NCI-H2029 treated with DMSO at 0.1 percent for 48 hours (cell line): ENCODE measurements around the gene STAG1.
"Not testable (repeated sequence)": the region's sequence is repeated elsewhere in the genome, so short reads cannot be mapped to it uniquely, and the experiment has no call there.

Experiments used
- DNase-seq: peaks from one replicate; lab custom pipeline; 2025; lab: John Stamatoyannopoulos, UW

STAG1 gene

DNA sequence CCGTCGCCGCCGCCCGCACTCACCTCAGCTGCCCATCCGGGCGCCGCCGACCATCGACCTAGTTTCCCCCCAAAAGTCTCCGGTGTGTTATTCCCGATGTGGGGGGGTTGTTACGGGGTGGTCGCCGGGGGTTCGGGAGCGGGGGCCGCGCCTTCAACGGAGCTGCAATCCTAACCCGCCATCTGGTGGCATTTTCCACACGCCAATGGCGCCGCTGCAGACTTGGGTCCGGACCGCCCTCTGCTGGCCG lies at the start of gene STAG1:
Gene STAG1, minus strand, starts transcription at position 207 of the 250 bp plus-strand sequence. CDS start 121,480 bp downstream, outside the sequence.
- DNase-seq, result no peak

DNA sequence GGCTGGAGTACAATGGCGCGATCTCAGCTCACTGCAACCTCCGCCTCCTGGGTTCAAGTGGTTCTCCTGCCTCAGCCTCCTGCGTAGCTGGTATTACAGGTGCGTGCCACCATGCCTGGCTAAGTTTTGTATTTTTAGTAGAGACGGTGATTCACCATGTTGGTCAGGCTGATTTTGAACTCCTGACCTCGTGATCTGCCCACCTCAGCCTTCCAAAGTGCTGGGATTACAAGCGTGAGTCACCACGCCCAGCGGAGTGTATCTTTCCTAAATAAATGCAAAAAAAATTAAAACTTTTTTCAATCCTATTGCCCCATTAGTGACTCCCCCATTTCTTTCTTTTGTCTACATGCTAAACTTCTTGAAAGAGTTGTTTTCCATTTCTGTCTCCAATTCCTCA lies 49.0 kb upstream of the STAG1 start:
- DNase-seq, result not testable (repeated sequence)

DNA sequence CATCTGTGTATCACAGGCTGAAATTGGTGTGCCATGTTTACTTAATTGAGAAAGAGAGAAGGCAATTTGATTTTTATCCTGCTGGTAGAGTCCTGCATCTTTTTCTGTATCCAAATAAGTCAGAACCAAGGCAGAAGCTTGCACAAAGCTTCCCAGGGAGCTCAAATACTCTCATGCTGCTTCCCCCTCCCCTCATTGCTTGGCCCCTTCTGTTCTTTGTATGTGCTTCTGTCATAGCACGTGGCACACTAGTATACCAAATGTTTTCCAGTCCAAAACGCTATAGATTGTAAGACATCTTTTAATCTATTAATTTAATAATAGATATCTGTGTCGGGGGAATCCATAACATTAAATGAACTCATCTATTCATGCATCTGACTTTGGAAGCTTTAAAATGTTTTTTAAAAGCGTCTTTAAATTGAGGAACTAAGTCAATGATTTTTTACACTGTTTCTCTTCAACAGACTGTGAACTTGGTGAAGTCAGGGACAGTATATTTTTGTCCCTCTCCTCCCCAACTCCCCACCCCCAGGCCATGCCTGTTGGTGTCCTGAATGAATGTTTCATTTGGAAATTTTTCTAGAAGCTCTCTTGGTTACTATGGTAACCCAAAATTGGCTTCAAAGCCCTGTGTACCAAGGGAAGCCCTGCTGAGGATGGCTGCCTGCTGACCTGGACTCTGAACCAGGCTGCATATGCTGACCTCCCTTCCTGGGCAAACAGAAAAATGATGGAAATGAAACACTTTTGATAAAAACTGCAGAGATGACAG lies 40.6 kb upstream of the STAG1 start:
- DNase-seq, result no peak

DNA sequence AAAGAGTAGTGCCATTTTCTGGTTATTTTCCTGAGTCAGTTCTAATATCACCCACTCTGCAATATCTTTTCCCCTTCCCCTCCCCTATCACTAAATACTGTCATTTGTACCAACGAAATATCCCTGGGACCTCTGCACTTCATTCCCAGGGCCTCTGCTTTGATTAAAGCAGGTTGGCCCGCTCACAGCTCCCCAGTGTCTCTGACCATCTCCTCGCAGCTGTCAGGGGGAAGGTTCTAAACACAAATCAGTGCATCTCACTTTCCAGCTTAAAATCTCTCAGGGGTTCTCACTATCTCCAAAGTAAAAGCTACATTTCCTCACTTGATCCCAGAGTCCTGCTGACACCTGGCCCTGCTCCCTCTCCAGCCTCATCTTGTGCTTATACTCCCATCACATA lies 38.6 kb upstream of the STAG1 start:
- DNase-seq, result no peak

DNA sequence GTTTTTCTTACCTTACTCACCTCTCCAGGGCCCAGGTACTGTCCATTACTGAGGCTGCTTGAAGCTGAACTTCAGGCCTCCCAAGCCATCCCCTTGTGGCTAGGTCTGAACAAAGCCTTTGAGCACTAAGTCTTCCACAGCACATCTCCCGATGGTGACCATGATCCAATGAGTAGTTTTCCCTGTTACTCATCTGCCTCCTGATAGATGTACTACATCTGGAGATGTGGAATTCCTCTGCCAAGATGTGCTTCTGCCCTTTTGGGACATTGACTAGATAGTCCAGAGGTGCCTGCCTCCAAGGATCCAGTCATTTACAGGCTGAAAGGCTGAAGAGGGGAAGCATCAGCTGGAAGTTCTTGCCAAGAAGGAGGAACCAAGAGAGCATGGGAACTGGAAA lies 37.8 kb upstream of the STAG1 start:
- DNase-seq, result no peak

DNA sequence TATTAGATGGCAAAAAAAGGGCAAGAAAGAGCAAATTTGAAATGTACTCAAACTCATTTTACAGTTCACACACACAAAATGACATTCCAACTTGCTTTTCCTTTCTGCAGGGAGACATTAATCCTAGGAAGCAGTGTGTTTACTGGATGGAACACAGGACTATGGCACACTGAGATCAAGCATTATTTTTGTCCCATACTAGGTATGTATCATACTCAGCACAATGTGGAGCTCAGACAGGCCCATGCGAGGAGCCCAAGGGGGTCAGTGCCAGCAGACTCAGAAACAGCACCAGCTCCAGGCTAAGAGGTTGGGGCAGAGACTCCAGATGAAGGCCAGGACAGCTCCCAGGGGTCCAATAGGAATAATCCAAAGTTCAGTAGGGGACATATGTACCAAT lies 36.0 kb upstream of the STAG1 start:
- no peak for DNase-seq

DNA sequence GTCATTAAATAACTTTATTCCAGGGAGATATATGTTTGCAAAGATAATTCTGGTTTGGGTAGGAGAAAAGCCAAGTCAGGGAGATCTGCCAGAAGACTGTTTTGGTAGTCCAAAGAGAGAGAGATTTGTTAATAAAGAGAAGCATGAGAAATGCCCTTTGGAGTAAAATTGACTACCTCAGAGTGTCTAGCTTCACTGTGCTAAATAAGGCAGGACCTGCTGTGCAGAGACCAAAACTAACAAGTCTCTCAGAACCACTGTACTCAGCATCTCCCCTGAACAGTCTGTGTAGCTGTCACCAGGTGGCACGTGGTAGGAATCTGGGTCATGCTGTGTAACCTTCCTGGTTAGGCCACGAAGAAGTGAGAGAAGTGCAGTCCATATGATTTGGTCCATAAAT lies 35.2 kb upstream of the STAG1 start:
- no peak for DNase-seq

DNA sequence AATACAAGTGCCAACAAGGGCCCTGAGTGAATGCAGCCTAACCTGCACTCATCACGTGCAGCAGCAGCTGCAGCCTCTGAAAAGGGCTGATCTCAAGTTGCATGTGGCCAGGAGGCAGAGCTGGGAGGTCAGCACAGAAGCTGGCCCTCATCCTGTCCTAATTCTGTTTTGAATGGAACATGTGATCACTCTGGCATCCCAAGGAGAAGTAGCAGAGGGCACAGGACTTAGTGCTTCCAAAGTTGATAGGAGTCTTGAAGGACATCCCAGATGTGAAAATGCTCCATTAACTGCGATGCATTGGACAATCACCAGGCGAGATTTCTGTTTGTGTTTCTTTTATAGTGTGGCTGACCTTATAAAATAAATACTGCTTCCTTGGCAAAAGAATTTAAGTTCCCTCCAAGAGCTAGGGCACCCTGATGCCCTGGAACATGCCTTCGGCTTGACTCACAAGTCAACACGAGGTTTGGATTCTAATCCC lies 31.6 kb upstream of the STAG1 start:
- DNase-seq, result no peak

DNA sequence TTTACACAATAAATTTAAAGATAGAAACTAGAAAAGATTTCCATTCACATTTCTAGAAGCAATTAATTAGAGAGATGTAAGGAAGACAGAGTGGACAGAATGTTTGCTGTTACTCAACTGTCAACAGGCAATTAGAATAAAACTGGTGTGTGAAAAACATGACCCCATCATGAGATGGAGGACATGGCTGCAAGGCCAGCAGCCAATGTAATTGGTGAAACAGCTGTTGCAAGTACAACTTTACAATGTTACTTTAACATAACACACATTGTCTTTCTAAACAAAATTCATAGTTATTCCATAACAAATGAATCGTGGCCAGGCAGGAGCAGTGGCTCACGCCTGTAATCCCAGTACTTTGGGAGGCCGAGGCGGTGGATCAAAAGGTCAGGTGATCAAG lies 28.6 kb upstream of the STAG1 start:
- no peak for DNase-seq

DNA sequence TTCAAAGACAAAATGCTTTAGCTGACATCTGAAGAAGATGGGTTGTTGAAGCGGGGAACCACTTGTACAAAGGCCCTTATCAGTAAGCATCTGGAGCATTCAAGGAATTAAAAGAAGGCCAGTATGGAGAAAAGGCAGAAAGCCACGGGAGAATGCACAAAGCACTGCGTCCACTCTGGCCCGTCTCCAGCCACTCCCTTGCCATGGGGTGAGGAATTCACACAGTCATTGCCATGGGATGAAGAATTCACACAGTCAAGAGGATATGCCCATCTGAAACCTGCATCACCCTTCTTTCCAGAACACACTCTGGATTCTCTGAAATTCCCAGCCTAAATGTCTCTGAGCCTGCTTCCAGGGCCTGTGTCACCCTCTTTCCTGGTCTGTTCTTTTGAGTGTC lies 26.7 kb upstream of the STAG1 start:
- DNase-seq, result no peak

DNA sequence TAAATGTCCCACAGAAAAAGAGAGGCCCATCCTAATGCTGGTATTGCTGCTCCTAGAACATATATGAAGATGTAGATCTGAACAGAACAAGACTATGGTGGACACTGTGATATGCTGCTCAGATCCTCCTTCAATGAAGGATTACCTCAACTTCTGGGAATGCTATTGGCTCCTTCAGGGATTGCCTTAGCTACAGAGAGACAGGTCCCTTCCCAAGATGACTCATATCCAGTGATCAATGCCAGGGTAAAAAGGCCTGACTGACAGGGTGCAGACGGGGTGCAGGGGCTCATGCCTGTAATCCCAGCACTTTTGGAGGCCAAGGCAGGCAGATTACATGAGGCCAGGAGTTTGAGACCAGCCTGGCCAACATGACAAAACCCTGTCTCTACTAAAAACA lies 20.5 kb upstream of the STAG1 start:
- no peak for DNase-seq

DNA sequence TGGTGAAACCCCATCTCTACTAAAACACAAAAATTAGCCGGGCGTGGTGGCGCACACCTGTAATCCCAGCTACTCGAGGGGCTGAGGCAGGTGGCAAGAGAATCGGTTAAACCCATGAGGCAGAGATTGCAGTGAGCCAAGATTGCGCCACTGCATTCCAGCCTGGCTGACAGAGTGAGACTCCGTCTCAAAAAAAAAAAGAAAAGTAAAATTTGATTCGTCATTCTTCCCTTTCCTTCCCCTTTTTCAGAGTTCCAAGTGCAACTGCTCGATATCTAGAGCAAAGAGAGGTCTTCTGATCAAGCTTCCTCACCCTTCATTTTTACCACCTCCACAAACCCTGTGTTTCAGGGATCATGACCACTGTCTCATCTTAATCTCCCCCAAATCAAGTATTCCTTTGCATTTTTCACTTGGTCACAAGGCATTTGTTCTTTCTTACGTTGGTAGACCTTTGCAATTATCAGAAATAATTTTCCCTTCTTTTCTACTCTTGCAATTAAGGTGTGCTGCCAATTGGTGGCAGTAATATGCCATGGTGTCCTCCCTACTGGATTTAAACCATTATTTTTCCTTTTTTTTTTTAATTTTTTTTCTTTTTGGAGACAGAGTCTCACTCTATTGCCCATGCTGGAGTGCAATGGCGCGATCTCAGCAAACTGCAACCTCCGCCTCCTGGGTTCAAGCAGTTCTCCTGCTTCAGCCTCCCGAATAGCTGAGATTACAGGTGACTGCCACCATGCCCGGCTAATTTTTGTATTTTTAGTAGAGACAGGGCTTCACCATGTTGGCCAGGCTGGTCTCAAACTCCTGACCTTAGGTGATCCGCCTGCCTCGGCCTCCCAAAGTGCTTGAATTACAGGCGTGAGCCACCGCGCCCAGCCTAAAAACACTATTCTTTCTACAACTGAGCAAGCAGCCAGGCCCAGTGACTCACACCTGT lies 6.3 kb upstream of the STAG1 start:
- DNase-seq, result not testable (repeated sequence)

DNA sequence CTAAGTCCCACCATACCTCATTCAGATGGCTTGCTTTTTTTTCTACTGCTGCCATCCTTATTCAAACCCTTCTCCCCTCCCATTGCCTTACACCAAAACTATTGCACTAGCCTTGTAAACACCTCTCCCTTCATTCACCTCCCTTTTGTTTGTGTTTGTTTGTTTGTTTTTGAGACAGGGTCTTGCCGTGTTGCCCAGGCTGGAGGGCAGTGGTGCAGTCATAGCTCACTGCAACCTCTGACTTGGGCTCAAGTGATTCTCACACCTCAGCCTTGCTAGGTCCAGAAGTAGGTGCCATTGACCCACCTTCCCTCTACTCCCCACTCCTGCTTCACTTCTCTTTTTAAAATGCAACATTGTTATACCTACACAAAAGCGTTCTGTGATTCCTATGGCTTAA lies 3.0 kb upstream of the STAG1 start:
- DNase-seq, result no peak

DNA sequence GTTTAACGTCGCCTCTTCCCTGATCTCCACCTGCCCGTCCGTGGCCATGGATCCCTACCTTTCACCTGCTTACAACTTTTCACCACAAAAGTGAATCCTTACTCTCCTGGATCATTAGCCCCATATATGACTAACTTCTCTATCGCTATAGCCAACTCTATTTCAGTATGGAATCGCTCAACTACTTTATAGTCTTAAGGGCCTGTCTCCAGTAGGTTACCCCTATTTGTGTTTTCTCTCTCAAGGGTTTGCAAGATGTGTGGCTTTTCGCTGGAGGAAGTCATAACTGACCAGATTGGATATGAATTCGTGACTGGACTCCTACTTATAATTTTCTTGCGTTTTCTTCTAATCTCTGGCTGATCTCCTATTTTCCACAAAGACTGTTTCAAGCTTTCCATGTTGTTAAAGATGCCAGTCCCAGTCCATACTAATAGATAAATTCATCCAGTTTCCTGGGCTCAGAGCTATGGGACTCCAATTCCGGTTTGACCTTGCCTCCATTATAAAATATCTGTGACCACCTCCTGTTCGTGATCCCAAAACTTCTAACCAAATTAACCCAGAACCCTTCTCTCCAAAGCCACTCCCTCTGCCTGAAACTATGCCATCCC lies 1.3 kb upstream of the STAG1 start:
- DNase-seq, result peak; percentile 29

DNA sequence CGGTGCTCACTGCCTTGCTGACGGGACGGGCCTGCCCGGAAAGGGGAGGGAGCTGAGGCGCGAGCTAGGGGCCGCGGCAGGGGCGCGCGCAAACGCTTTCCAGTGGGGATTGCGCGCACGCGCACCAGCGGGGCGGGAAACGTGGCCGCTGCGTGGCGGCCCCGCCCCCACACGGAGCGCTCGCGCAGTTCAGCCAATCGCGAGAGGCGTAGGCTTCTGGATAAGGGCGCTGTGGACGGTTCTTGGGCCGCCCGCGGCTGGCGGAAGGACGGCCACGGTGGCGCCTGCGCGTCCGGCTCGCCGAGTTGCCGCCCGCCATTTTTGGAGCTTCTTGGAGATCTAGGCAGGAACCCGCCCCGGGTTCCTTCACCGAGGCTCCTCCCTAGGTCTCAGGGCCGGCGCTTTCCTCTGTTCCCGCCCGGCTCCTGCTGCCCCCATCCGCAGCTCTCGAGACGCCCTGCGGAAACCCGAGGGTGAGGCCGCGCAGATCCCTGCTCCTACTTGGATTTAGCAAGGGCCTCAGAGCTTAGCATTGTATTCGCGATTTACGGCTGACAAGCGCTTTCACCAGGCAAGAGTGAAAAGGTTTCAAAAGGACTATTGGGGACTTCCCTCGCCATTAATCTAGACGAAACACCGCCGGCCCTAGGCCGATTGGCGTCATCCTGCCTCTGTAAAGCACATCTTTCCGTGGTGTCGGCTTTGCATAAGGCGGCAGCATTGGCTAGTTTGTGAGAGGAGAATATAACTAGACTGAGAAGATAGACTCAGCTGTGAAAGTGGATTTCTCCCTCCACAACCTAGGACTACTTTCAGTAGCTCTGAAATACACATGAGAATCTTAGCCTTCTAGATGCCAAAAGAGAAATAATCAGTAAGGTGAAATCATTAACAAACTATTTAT lies 496 bp upstream of the STAG1 start:
- peak; percentile 97 for DNase-seq

DNA sequence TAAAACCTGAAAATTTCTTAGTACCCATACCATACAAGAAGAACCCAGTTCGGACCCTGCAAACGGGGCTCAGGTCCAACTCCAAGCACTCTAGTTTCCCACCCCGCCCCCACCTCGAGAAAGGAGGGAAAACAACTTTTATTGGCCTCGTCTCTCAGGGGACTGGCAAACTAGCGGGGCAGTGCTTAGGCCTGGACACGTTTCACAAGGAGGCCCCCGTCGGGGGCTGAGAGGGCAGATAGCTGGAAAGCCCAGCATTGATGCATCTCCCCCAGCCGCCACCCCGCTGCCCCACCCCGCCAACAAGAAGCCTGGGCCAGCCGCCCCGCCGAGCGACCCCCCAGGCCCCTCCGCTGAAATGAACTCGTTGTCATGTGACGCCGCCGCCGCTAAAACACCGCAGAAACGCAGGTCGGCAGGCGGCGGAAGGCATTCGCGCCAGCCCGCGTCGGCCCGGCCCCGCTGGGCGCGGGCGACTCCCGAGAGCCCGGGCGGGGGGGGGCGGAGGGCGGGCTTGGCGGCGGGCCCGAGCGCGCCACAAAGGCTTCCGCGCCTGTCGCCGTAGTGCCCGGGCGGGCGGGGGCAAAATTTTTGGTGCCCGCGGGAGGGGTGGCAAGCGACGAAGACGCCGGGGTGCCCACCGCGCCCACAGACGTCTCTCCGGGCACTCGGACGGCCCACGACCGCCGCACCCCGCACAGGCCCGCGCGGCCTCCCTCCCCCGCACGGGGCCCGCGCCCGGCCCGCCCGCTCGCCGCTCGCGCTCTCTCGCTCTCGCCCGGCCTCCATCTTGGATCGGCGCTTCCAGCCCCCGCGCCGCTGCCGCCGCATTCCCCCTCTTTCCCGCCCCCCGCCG lies 634 bp downstream of the STAG1 start:
- no peak for DNase-seq

DNA sequence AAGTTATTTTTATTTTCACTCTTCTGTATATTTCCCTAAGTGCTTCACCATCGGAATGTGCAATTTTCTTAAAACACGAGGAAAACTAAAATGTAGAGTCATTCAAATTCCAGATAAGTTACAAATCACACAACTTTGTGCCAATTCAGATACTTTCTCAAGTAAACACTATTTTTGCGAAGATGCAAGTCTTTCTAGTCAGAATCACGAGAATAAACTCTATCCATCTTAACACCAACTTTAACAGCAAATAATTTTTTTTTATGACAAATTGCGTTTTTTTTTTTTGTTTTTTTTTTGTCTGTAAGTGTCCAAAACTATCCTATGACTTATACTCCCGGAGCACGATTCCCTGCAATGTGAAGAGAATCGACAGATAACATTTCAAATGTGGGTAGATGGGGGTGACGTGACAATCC lies 1.3 kb downstream of the STAG1 start:
- DNase-seq, result no peak

DNA sequence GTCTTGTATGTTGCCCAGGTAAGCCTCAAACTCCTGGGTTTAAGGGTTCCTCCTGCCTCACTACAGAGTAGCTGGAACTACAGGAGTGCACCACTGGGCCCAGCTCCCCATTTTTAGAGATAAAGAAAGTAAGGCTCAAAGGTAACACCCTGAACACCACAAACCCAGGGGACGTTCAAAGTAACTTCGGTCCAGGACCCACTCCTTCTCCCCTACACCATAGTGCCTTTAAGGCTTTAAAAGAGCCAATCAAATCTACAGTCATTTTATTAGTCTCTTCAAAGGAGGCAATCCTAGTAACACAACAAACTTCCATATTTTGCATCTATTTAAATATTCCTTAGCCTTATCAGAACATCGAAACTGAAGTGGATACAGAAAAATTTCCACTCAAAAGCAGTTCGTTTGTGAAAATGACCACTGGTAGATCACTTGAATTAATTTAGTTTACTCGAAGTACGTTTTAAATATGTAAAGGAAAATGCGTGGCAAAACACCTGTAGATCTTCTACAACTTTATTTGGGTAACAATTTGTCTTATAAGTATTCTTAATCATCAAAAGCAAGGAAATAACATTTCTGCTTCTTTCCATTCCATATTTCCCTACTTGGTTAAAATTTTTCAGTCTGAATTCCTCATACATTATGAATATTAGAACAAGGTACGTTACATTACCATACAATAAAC lies 1.8 kb downstream of the STAG1 start:
- peak; percentile 35 for DNase-seq

DNA sequence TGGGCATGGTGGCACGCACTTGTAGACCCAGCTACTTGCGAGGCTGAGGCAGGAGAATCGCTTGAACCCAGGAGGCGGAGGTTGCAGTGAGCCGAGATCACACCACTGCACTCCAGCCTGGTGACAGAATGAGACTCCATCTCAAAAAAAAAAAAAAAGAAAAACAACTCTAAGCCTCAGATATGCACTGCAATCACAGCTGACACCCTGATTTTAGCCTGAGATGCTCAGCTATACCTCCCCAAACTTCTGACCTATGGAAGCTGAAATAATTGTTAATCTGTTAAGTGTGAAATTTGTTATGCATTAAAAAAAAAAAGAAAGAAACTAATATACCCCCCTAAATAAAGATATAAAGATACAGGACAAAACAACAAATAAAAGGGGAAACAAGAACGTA lies 2.6 kb downstream of the STAG1 start:
- DNase-seq, result not testable (repeated sequence)

DNA sequence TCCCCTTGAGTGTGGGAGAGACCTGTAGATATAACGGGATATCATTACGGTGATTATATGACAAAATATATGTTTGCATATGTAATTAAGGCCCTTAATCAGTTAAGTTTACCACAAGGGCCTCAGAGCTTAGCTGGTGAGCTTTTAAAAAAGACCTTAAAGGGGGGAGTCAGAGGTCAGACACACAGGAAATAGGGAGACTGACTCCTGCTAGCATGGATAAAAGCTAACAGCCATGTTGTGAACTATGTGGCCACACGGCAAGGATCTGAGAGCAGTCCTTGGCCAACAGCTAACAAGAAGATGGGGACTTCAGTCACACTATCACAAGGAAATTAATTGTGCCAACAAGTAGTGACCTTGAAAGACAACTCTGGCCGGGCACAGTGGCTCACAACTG lies 3.1 kb downstream of the STAG1 start:
- no peak for DNase-seq
